PC-3 (cell line): ENCODE data around the gene ZNF541. TPM values are rescaled to one million over a fixed set of nuclear protein-coding genes. Genes with fewer than 3 reads are reported as not detected.
"Not testable (repeated sequence)": the region's sequence is repeated elsewhere in the genome, so short reads cannot be mapped to it uniquely, and the experiment has no call there.

ENCODE experiments used
- ATAC-seq: fragments of 200-7000 bp; cut with Tn5 transposase; 2 replicates; pipeline ENCODE4 v1.9.1; 2020; ENCODE audit warnings: mild to moderate bottlenecking, moderate library complexity
- BruUV-seq: library from RNA; stranded (reverse); fragments of 400-500 nt; replicated peaks from 2 replicates; lab custom pipeline; 2021; lab: Mats Ljungman, UMichigan
- CTCF ChIA-PET: fragments of 300-600 bp; sonication (Branson Sonifier 250); formaldehyde crosslinking; loops from one replicate; lab custom pipeline; 2022; ENCODE audit warnings: antibody characterized with exemption; lab: Charles Lee
- POLR2A ChIA-PET: fragments of 300-600 bp; sonication (Branson Sonifier 250); formaldehyde crosslinking; loops from one replicate; lab custom pipeline; 2022; ENCODE audit warnings: antibody characterized with exemption; ENCODE audit not compliant: unreplicated experiment; lab: Charles Lee
- DNase-seq: peaks from one replicate; pipeline ENCODE4 v3.0.0-alpha.2; 2015
- H2AFZ ChIP-seq: fragments of 300-600 bp; sonication (generic); 2 replicates; pipeline ENCODE4 v1.6.0; 2016; ENCODE audit warnings: antibody characterized with exemption, low read length
- H3F3A ChIP-seq: fragments of 300-600 bp; sonication (generic); one replicate; pipeline ENCODE4 v1.6.0; 2017; ENCODE audit warnings: antibody characterized with exemption, low read length, control low read depth, mild to moderate bottlenecking; ENCODE audit not compliant: unreplicated experiment
- H3K27ac ChIP-seq: fragments of 300-600 bp; sonication (generic); 2 replicates; pipeline ENCODE4 v1.5.1; 2016; ENCODE audit warnings: mild to moderate bottlenecking, low read length
- H3K27me3 ChIP-seq: fragments of 300-600 bp; sonication (generic); 2 replicates; pipeline ENCODE4 v1.6.1; 2016; ENCODE audit warnings: low read length, mixed read lengths
- H3K36me3 ChIP-seq: fragments of 300-600 bp; sonication (generic); 2 replicates; pipeline ENCODE4 v1.6.1; 2016; ENCODE audit warnings: low read depth, mixed run types, low read length, mixed read lengths
- H3K4me1 ChIP-seq: fragments of 300-600 bp; sonication (generic); 2 replicates; pipeline ENCODE4 v1.5.1; 2016; ENCODE audit warnings: low read length; ENCODE audit not compliant: insufficient read depth
- H3K4me2 ChIP-seq: fragments of 300-600 bp; sonication (generic); 2 replicates; pipeline ENCODE4 v1.6.0; 2016; ENCODE audit warnings: low read length
- H3K4me3 ChIP-seq: fragments of 300-600 bp; sonication (generic); 2 replicates; pipeline ENCODE4 v1.5.1; 2016; ENCODE audit warnings: mild to moderate bottlenecking, low read length, mixed read lengths
- H3K79me2 ChIP-seq: fragments of 300-600 bp; sonication (generic); 2 replicates; pipeline ENCODE4 v1.6.1; 2017; ENCODE audit warnings: low read length, mixed read lengths
- H3K9ac ChIP-seq: fragments of 300-600 bp; sonication (generic); 2 replicates; pipeline ENCODE4 v1.6.0; 2016; ENCODE audit warnings: mild to moderate bottlenecking, low read length
- H3K9me2 ChIP-seq: fragments of 300-600 bp; sonication (generic); replicated peaks from 2 replicates; pipeline ENCODE4 v1.6.1; 2016; ENCODE audit warnings: mixed run types, low read length, mixed read lengths
- H3K9me3 ChIP-seq: fragments of 300-600 bp; sonication (generic); 2 replicates; pipeline ENCODE4 v1.6.1; 2016; ENCODE audit warnings: low read length, mixed read lengths
- H4K20me1 ChIP-seq: fragments of 300-600 bp; sonication (generic); 2 replicates; pipeline ENCODE4 v1.6.1; 2016; ENCODE audit warnings: low read length, mixed read lengths
- EZH2 ChIP-seq: fragments of 300-600 bp; sonication (generic); IDR thresholded peaks from one replicate; pipeline ENCODE4 v1.6.1; 2017; ENCODE audit warnings: antibody characterized with exemption, mild to moderate bottlenecking, low read length; ENCODE audit not compliant: unreplicated experiment
- EZH2phosphoT487 ChIP-seq: fragments of 300-600 bp; sonication (generic); IDR thresholded peaks from 2 replicates; pipeline ENCODE4 v1.6.1; 2018; ENCODE audit warnings: mild to moderate bottlenecking, antibody characterized with exemption, low read length, borderline replicate concordance
- intact Hi-C: fragments of 100-400 bp; cut with micrococcal nuclease; formaldehyde crosslinking; loops from 2 replicates; pipeline ENCODE4 v1.9.0; 2023
- total RNA-seq: library from RNA; depleted of rRNA; stranded (reverse); fragments of >200 nt; gene quantifications from 2 replicates; pipeline ENCODE4 v1.2.3, GENCODE V29; 2014
- TF ChIP-seq, protein P1 (sequence below): fragments of 300-600 bp; sonication (generic); conservative IDR thresholded peaks from 2 replicates; pipeline ENCODE4 v1.5.1; 2017; ENCODE audit warnings: antibody characterized with exemption, low read depth, mild to moderate bottlenecking, low read length

Gene ZNF541
- total RNA-seq, 1 experiment from 2014 or later, result not detected

DNA sequence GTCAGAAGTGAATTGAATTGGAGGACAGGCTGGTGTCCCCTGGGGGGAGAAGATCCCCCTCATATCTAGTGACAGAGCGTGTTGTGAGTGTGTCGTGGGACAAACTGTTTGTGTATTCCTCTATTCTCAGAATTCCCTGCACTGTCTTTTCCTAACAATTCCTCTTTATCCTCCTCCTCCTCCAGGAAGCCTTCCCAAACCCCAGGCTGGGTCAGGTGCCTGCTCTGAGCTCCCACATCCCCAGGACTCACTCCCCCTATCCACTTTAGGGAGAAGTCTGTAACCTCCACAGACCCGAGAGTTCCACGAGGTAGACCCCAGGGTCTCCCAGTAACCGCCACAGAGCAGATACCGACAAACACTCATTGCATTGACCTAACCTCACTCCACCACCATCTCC lies 20.9 kb upstream of the ZNF541 start:
- Histone ChIP-seq H3K4me1 (peaks cover 7% of the 10 kb centered on the region), H2AFZ (no peak overlapping the region), H3K9me3 (no peaks in the 10 kb centered on the region), H3K9ac (no peak overlapping the region), H3K27me3 (no peaks in the 10 kb centered on the region), H3K27ac (no peak overlapping the region), H3K36me3 (no peaks in the 10 kb centered on the region), H3K79me2 (no peaks in the 10 kb centered on the region), H3K4me2 (no peak overlapping the region), H3K4me3 (no peak overlapping the region), H3F3A (peaks cover 6% of the 10 kb centered on the region), H4K20me1 (no peaks in the 10 kb centered on the region), H3K9me2 (no peaks in the 10 kb centered on the region)
- ATAC-seq (no peak), DNase-seq (no peak)
- TF ChIP-seq, protein P1, sequence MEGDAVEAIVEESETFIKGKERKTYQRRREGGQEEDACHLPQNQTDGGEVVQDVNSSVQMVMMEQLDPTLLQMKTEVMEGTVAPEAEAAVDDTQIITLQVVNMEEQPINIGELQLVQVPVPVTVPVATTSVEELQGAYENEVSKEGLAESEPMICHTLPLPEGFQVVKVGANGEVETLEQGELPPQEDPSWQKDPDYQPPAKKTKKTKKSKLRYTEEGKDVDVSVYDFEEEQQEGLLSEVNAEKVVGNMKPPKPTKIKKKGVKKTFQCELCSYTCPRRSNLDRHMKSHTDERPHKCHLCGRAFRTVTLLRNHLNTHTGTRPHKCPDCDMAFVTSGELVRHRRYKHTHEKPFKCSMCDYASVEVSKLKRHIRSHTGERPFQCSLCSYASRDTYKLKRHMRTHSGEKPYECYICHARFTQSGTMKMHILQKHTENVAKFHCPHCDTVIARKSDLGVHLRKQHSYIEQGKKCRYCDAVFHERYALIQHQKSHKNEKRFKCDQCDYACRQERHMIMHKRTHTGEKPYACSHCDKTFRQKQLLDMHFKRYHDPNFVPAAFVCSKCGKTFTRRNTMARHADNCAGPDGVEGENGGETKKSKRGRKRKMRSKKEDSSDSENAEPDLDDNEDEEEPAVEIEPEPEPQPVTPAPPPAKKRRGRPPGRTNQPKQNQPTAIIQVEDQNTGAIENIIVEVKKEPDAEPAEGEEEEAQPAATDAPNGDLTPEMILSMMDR, result no peak
- TF ChIP-seq EZH2phosphoT487 (no peak), EZH2 (no peak)
- no TSS peak for BruUV-seq
- CTCF ChIA-PET, result no interaction called here
- POLR2A ChIA-PET, result no interaction called here
- intact Hi-C loops, result no loop called here

- intact Hi-C loops, result no loop called here
- POLR2A ChIA-PET, result no interaction called here
- Histone ChIP-seq H3K27me3 (no peaks in the 10 kb centered on the region), H3K9me2 (no peaks in the 10 kb centered on the region), H4K20me1 (no peaks in the 10 kb centered on the region), H3K79me2 (no peaks in the 10 kb centered on the region), H3K36me3 (no peaks in the 10 kb centered on the region), H3F3A (no peaks in the 10 kb centered on the region), H3K4me2 (no peak overlapping the region), H3K4me3 (no peak overlapping the region), H3K27ac (no peak overlapping the region), H3K4me1 (no peaks in the 10 kb centered on the region), H2AFZ (0 out of 2 replicates have a peak overlapping the region, but pooled peaks have one; percentile 13), H3K9me3 (no peaks in the 10 kb centered on the region), H3K9ac (no peak overlapping the region)
- TF ChIP-seq EZH2, result no peak
- TF ChIP-seq, protein P1, result no peak
- TF ChIP-seq EZH2phosphoT487, result no peak
- ATAC-seq, result no peak
- no TSS peak for BruUV-seq
- DNase-seq, result no peak
- CTCF ChIA-PET, result no interaction called here
These were observed 16.9 kb upstream of the ZNF541 start for GRCh38 chr19:47589824-47590223.

DNA sequence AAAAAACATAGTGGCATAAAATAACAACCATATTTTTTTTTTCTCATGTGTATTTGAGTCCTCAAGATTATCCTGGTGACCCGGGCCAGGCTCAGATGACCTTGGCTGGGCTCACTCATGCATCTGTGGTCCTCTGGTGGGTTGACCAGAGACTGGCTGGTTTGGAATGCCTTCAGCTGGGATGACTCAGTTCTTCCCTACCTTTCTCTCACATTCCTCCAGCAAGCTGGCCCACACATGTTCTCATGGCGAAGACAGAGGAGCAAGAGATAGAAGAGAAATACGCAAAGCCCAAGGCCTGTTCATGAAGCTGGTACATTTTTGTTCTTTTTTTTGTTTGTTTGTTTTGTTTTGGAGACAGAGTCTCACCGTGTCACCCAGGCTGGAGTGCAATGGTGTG lies 14.3 kb upstream of the ZNF541 start:
- Histone ChIP-seq H3K79me2 (no peaks in the 10 kb centered on the region), H3K4me2 (no peak overlapping the region), H3K9ac (no peak overlapping the region), H3K4me1 (no peaks in the 10 kb centered on the region), H3K36me3 (no peaks in the 10 kb centered on the region), H3F3A (no peaks in the 10 kb centered on the region), H3K27ac (no peak overlapping the region), H3K9me2 (no peaks in the 10 kb centered on the region), H3K27me3 (no peaks in the 10 kb centered on the region), H2AFZ (no peak overlapping the region), H3K4me3 (no peak overlapping the region), H4K20me1 (no peaks in the 10 kb centered on the region), H3K9me3 (no peaks in the 10 kb centered on the region)
- intact Hi-C loops, result no loop called here
- ATAC-seq (no peak), DNase-seq (no peak)
- TF ChIP-seq EZH2phosphoT487 (no peak), EZH2 (no peak)
- TF ChIP-seq, protein P1, result no peak
- no TSS peak for BruUV-seq
- POLR2A ChIA-PET, result no interaction called here
- CTCF ChIA-PET, result no interaction called here

DNA sequence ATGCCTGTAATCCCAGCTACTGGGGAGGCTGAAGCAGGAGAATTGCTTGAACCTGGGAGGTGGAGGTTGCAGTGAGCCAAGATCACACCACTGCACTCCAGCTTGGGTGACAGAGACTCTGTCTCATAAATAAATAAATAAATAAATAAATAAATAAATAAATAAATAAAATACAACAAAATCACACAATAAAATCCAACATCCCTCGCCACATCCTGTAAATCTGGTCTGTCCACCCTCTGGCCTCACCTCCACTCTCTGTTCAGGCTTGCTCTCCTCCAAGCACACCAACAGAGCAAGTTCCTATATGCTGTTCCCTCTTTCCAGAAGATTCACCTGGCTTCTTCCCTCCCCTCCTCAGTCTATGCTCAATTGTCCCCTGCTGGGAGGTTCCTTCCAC lies 10.2 kb upstream of the ZNF541 start:
- ATAC-seq, CTCF ChIA-PET, intact Hi-C loops, H3K9me2 ChIP-seq, H2AFZ ChIP-seq, POLR2A ChIA-PET, H4K20me1 ChIP-seq, H3K36me3 ChIP-seq, BruUV-seq, H3K4me2 ChIP-seq, H3K4me3 ChIP-seq, H3K79me2 ChIP-seq, DNase-seq, H3K27ac ChIP-seq, H3K9me3 ChIP-seq, H3K9ac ChIP-seq, H3K27me3 ChIP-seq, H3F3A ChIP-seq, H3K4me1 ChIP-seq: not testable (repeated sequence)
